Right ventricle myocardium inferior (tissue), 1 donor: ENCODE data around the gene BANP. TPM values are rescaled to one million over a fixed set of nuclear protein-coding genes. Genes with fewer than 3 reads are reported as not detected.
"Not testable (repeated sequence)": the region's sequence is repeated elsewhere in the genome, so short reads cannot be mapped to it uniquely, and the experiment has no call there.

Experiments
- ATAC-seq: fragments of 200-7000 bp; cut with Tn5 transposase; one replicate; pipeline ENCODE4 v1.9.1; 2020; ENCODE audit warnings: mild to moderate bottlenecking, moderate library complexity
- DNase-seq: peaks from one replicate; pipeline ENCODE4 v3.0.0; 2021; ENCODE audit errors: missing footprints
- intact Hi-C: fragments of 100-400 bp; cut with DNase I; formaldehyde crosslinking; loops from one replicate; pipeline ENCODE4 v1.11.0; 2022
- total RNA-seq: library from RNA; stranded (reverse); fragmentation: NEBNext Ultra II Directional; extraction: Animal tissue kit (Norgen Biotek cat#: 25700); gene quantifications from one replicate; pipeline ENCODE4 v1.2.1, GENCODE V29; 2021
- donor health status: DM: no; HTN: yes; CAD: no; lungs with severe emphysema.

The BANP gene
- total RNA-seq, 1 donor from 2014 or later = 12.8 TPM

DNA sequence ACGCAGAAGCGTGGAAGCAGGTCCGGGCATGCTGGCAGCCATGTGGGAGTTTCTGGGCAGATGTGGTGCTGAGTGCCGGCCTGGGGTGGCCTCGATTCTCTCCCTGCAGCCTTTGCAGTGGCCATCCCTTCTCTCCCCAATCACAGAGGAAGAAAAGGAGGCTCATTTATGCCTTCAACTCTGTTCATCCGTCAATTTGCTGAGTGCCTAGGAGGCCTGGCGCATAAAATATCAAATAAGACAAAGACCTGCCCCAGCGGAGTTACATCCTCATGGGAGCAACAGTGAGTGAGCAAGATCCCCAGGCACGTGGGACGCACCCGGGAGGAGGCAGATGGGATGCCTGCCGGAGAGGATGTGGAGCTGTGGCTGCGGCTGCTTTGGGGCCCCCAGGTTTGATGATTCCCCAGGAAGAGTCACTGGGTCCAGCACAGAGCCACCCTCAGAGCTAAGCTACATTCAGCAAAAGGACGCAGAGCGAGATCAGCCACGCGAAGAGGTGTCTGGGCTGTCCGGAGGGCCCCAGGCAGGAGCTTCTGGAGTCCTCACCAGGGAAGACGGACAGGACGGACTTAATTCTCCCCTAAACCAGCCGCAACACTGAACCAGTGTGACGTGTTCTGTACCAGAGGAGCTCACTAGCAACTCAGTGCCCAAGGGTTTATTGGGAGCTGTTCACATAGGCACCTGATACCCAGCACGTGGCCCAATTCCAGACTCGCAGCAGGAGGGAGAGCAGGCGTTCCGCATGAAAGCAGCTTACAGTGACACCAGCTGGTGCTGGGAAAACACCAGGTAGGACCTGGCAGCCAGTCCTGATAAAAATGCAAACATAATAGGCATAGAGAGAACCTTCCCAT is 26.2 kb upstream of the BANP start:
- DNase-seq (no peak), ATAC-seq (no peak)
- intact Hi-C loops = no loop called here

DNA sequence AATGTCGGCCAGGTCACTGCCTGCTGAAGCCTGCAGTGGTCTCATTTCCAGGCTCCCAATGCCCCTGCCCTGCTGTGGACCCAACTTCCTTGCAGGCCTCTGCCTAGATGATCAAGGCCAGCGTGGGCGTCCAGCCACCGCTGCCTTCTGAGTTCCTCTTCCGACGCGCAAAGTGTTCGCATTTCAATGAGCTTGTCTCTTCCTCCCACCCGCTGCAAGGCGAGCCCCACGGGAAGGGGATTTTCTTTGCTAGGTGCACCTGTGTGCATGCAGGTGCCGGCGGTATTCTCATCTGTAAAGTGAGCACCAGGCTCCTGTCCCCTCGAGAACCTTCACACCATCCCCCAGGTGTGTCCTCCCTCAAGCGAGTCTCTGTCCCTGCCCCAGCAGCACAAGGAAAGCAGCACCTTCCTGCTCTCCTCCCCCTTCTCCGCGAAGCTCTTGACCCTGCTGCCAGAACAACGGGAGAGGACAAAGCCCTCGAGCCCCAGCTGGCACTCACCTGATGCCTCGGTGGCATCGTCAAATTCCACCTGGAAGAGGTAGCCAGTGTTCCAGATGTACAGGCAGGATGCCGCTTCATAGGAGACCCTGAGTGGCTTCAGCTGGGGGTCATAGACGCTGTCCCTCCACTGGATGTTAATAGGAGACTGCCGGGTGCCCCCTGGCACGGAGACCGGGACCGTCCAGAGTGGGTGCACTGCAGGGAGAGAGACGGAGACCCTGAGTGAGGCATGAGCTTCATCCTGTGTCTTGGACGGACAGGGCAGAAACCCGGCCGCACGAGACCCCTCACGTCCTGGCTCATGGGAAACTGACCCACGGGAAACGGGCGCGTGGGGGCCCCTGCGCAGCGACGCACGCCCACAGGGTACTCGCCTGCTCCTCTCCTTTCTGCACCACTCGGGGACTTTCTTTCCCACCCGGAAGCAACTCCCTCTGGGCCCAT is 24.7 kb upstream of the BANP start:
- no peak for ATAC-seq
- intact Hi-C loops = no loop called here
- no peak for DNase-seq

DNA sequence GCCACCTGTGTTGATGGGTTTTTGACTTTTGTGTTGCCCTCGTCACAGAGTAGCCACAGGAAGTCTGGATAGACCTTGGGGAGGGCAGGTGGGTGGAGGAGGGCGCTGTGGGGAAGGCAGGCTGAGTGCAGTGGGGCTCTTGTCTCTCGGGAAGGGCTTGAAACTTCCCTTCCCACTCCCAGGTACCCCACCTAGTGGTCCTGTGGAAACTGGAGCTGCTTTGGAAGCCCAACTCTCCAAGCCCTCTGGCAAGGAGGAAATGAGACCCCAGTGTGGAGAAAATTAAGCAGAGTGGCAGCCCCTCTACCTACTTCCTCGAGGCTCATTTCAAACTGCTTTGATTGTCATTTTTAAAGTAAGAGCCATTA is 24.1 kb upstream of the BANP start:
- no peak for DNase-seq
- intact Hi-C loops = no loop called here
- no peak for ATAC-seq

DNA sequence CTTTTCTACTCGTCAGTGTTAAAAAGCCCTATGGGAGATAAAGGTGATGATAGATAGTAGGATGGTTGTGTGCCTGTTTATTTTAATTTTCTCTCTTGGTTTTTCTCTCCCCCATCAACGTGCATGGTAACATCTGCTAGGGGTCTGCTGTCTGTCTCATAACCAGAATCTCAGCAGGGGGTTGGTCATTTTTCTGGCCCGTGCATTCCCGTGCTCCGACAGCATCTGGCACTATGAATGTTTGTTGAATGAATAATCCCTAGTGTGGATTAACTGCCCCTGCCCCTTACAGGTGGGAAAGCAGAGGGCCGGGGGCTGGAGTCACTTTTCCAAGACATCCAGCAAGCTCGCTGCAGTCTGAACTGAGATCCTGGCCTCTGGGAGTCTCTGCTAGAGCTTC is 21.2 kb upstream of the BANP start:
- no peak for DNase-seq
- intact Hi-C loops = no loop called here
- no peak for ATAC-seq

DNA sequence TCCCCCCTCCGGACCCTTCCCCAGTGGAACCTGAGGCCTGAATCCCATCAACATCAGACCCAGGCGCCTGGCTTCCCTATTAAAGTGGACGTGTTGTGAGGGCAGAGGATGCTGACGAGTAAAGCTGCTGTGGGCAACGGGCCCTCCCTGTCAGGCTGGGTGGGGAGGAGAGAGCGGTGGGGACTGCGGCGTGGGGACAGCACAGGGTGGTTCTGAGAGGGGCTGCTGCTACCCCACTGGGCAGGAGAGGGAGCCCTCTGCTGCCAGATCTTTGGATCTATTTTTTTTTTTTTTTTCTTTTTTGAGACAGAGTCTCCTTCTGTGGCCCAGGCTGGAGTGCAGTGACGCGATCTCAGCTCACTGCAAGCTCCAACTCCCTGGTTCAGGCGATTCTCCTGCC is 20.8 kb upstream of the BANP start:
- intact Hi-C loops = no loop called here
- ATAC-seq (no peak), DNase-seq (no peak)

DNA sequence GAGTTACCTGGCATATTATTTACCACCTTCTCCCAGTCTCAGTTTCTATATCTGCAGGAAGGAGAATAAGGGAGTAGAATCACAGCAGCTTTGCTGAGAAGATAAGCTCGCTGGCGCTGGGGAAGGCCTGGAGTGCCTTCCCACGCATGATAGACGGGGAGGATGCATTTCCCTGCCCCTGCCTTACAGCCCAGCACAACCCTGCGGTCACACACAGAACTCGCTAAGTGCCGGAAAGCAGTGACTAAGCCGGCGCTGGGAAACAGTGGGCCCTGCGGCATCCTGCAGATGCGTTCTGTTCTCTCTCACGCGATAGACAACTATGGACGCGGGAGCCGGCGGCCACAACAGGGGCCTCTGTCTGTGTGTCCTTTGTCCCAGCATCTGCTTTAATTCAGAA is 19.7 kb upstream of the BANP start:
- no peak for DNase-seq
- ATAC-seq = no peak
- intact Hi-C loops = no loop called here

DNA sequence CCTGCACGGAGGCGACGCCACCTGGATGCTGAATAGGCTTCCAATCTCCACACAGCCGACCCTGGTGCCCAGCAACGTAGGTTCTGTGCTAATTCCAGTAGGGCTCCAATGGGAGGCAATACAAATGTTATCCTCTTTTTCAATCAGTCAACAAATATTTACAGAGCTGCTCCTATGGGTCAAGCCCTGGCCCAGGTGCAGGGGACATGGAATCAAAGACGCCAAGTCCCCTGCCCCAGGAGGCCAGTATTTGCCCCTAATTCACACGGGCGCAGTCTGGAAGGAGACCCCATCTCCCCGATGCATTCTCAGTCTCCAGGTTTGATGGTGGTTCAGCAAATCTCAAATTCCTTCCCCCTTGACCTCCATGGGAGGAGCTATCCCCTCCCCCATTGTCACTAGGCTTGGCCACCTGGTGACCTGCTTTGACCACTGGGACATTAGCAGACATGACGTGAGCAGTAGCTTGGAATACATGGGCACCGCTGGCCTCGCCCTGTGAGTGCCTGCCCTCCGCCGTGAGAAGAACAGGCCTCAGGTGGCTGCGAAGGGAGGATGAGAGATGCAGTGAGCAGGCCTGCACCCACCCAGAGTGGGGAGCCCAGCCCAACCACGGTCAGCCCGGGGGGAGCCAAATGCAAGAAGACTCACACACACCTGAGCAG is 18.6 kb upstream of the BANP start:
- intact Hi-C loops = not testable (repeated sequence)

DNA sequence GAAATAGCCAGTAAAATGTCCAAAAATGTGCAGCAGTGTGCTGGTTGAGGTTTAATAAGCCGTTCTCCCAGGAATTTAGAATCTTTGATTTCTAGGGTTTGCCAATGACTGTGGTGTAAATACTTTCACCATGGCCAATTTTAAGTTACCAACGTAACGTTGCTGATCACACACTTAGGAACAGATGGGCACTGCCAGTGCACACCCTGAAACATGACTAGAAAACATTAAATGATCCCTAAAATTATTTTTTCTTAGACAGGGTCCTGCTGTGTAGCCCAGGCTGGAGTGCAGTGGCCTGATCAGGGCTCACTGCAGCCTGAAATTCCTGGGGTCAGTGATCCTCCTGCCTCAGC is 18.1 kb upstream of the BANP start:
- ATAC-seq (no peak), DNase-seq (no peak)
- intact Hi-C loops = no loop called here

More for the DNA sequence above, 18.6 kb upstream of the BANP start:
- ATAC-seq, DNase-seq: not testable (repeated sequence)

DNA sequence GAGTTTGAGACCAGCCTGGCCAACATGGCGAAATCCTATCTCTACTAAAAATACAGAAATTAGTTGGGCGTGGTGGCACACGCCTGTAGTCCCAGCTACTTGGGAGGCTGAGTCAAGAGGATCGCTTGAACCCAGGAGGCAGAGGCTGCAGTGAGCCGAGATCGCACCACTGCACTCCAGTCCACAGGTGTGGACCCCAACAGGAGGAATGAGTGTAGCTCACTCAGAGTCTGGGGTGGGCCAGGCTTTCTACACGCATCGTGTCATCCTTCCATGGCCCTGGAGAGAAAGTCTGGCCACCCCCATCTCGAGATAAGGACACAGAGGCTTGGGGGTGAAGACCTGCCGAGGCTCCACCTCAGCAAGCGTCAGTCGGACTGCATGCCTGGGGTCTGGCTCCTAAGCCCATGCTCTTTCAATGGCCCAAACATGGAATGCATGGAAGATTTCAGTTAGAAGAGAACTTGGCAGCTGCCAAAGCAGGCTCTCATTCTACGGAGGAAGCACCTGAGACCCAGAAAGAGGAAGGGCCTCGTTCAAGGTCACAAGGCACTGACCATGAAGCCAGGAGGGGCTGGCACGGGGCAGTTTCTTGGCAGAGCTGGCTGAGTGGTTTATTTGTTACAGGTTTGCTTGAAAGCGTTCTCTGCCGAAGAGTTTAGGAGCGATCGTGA is 16.3 kb upstream of the BANP start:
- ATAC-seq, DNase-seq, intact Hi-C loops: not testable (repeated sequence)

DNA sequence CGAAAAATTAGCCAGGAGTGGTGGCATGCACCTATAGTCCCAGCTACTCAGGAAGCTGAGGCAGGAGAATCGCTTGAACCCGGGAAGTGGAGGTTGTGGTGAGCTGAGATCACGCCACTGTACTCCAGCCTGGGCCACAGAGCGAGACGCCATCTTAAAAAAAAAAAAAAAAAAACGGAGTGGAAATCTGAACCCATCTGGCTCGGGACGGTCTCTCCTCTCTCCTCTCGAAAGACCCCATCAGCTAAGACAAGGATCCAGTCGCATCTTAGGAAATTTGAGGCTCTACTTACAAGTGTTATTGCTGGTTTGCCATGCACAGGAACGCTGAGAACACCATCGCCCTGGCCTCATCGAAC is 15.2 kb upstream of the BANP start:
- intact Hi-C loops, DNase-seq, ATAC-seq: not testable (repeated sequence)

DNA sequence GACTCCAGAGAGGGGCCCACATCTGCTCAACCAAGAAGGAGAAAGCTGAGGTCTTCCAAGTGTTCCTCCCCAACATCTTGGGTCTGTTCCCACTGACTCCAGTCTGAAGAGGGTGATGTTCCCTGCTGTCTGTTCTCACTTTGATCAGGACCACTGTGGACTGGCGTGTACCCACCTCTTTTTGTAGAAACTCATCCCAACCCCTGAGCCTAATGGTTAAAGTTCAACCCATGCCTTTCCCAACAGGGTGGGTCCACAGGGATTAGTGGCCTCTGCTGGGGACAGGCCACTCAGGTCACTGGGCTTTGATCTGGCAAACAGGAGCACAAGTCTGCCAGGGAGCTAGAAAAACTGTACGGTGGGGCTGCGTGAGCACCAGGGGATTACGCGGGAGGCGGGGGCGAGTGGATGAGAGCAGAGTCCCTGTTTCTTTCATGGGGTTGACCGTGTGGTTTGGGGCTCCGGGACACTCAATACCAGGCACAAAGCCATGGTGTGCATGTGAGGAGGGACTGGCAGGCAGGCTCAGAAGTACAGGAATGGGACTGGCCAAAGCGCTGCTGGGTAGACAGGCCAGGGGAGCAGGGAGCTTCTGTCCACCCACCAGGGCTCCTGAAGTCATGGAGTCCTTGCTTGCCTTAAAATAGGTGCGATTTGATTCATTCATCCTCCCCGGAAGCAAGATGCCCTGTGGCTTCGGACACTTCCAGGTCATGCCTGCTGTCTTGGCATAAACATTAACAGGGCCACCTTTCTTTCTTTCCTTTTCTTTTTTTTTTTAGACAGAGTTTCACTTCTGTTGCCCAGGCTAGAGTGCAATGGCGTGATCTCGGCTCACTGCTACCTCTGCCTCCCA is 14.6 kb upstream of the BANP start, which contains the start of gene CA5A:
Gene CA5A (minus strand): TSS at position 155 of the 856 bp plus-strand sequence. CDS start 79 bp downstream, at position 76.
- intact Hi-C loops = no loop called here
- ATAC-seq (no peak), DNase-seq (no peak)

DNA sequence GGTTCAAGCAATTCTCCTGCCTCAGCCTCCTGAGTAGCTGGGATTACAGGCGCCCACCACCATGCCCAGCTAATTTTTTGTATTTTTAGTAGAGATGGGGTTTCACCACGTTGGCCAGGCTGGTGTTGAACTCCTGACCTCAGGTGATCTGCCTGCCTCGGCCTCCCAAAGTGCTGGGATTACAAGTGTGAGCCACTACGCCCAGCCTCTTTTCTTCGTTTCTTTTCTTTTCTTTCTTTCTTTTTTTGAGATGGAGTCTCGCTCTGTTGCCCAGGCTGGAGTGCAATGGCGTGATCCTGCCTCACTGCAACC is 14.0 kb upstream of the BANP start:
- intact Hi-C loops, DNase-seq, ATAC-seq: not testable (repeated sequence)

DNA sequence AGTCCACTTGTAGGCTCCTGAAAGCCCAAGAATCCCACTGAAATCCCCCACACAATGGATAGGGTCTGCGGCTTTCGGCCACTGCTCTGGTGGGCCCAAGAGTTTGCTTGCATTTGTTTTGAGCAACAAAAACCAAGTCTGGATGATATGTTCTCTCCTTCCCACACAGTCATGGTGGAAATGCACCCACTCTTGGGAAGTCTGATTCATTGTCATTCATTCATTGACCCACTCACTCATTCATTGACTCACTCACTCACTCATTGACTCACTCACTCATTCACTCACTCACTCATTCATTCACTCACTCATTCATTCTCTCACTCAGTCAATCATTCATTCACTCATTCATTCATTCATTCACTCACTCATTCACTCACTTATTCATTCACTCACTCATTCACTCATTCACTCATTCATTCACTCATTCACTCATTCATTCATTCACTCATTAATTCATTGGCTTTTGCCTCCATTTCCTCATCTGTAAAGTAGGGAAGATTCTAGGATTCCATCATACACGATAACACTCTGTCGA is 12.8 kb upstream of the BANP start:
- ATAC-seq (no peak), DNase-seq (no peak)
- intact Hi-C loops = no loop called here

DNA sequence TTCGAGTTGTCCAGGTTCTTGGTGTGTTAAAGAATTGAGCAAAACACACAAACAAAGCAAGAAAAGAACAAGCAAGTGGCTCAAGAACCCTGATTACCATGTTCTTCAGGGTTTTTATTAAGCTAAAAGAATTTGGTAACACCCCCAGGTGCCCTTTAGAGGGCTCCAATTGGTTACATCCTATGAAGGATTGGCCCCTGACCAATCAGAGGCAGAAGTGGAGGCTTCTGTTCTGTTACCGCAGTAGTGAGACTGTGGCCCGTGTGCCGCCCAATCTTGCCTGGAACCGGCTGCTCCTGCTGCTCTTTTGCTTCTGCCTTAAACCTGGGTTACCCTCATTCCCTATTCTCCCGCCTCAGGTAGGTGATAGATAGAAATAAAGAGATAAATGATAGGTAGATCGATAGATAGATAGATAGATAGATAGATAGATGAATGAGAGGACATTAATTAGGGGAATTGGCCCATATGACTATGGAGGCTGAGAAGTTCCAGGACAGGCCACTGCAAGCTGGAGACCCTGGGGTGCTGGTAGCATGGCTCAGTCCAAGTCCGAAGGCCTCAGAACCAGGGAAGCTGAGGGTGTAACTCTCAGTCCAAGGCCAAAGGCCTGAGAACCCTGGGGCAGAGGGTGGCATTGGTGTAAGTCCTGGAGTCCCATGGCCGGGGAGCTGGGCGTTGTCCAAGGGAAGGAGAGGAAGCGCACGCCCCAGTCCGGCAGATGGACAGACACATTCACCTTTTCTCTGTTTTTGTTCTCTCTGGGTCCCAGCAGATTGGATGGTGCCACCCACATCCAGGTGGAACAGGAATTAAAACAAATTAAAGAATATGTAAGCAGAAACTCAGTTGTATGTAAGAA is 11.4 kb upstream of the BANP start:
- intact Hi-C loops = no loop called here
- ATAC-seq (no peak), DNase-seq (no peak)

DNA sequence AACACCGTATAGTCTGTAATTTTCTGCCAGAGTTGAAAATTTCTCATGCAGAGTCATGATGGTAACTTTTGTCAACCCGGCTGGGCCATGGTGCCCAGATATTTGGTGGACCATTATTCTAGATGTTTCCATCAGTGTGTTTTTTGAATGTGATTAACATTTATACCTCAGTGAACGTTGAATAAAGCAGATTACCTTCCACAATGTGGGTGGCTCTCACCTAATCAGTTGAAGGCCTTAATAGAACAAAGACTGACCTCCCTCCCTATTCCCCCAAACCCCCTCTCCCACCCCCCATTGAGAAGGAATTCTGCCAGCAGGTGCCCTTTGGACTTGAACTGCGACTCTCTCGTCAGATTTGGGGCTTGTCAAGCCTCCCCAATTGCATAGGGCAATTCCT is 8.6 kb upstream of the BANP start:
- intact Hi-C loops = no loop called here
- DNase-seq = no peak
- ATAC-seq = no peak

DNA sequence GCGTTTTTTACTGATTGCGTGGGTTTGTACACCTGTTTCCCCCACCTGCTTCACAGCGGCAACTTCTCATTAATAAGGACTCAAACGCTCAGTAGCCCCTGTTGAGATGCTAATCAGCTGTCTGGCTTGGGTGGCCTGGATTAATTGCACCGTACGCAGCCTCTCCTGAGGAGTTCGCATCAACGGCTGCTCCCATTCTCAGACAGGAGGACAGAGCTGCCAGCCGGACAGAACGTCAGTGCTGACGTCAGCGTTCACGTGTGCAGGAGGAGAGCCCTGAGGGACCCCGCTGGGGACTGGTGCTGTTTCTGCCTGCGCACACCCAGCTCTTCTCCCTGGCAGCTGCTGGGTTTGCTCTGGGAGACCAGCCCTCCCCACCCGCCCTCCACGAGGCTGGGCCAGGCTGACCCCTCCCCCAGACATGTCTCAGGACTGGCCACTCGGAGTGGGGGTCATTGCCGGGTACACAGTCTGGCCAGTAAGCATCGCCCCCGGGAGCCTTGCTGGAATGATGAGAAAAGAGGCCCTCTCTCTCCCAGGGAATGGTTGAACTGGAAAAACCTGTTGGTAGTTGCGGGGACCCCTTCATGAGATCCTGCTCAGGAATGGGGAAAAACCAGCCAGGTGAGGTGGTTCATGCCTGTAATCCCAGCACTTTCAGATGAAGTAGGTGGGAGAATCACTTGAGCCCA is 5.7 kb upstream of the BANP start:
- ATAC-seq (peak; percentile 90), DNase-seq (peak; percentile 83)
- intact Hi-C loops = no loop called here
